HG03432 (cell line): ENCODE results near the gene TEC.

Experiments used
- ATAC-seq: cut with Tn5 transposase; IDR thresholded peaks from one replicate; pipeline ENCODE4 v1.9.1; 2021; ENCODE audit warnings: mild to moderate bottlenecking, moderate library complexity; ENCODE audit not compliant: unreplicated experiment

The TEC gene

DNA sequence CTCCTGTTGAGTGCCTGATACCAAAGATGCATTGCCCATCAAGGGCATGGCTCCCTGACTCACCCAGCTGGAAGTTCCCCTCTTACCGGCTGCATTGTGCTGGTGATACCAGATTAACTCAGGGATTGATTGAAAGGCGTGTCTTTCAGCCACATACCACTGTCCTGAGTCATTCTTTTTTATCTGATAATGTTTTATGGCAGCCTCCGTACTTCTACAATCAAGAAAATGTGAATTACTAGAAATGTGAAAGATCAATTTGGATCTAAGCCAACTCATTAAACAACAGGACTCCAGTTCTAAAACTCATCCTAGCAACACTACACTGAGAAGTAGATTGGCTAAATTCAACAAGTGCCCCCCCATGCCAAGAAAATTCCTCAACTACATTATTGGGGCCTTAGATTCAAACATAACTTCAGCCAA lies 175.6 kb downstream of the TEC start:
- no peak for ATAC-seq

DNA sequence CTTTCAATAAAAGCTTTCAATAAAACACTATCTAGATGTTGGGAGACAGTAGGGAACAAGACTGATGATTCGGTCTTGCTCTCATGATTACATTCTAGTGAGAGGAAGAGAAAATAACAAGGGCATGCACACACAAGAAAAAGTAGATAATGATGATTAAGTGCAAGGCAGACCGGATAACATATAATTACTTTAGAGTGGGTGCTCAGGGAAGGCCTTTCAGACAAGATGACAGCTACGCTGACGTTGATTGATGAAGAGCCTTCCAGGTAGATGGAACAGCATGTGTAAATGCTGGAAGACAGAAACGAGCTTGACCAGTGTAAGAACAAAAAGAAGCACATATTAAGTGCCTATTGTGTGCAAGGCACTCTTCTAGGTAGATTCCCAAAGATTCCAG lies 179.0 kb downstream of the TEC start:
- no peak for ATAC-seq

DNA sequence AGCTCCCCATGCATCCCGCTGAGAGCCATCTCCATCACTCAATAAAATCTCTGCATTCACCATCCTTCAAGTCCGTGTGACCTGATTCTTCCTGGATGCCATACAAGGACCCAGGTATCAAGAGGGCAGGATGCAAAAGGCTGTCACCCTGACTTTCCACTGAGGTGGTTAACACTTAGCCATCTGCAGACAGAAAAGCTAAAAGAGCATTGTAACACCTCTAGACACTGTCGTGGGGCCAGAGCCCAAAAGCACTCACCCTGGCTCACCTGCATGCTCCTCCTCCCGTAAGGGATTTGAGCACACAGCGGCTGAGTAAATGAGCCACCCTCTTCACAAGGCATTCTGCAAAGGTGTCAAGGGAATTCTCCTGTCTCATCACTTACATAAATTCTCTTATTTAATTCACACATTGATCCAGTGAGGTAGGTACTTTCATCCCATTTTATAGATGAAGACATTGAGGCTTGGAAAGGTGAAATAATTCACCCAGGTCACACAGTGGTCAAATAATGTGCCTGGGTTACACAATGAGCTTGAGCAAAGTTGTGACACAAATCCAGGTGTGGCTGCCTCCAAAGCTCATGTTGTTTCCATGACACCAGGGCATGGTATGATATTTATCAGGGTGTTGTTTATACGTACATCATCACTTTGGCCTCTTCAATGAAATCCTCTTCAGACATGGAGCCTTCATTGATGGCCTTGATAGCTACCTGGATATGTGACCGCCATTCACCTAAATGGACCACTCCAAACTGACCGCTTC lies 183.6 kb downstream of the TEC start:
- ATAC-seq: no peak
